Measurements from ENCODE around the gene CYP2R1.

CYP2R1 gene

GRCh38 chr11:14927146-14927545 lies 35.1 kb upstream of the CYP2R1 start:
- no peak for DNase-seq (ENCODE audit: low read depth)
- no peak for TF ChIP-seq CTCF (IDR thresholded peaks at IDR 0.05; ENCODE audit: low read depth, low read length)
- TF ChIP-seq POLR2A (IDR thresholded peaks at IDR 0.05; ENCODE audit: extremely low read depth, insufficient read length): no peak
- TF ChIP-seq MAX (IDR thresholded peaks at IDR 0.05; ENCODE audit: low read depth, low read length): no peak
- TF ChIP-seq MYC (IDR thresholded peaks at IDR 0.05; ENCODE audit: low read depth, low read length): no peak

GRCh38 chr11:14924318-14924717 lies 32.3 kb upstream of the CYP2R1 start:
- DNase-seq (ENCODE audit: low read depth): no peak

More at GRCh38 chr11:14927146-14927545, 35.1 kb upstream of the CYP2R1 start:
- no peak overlapping the region for H3K4me3 ChIP-seq (ENCODE audit: low read depth, low read length)

GRCh38 chr11:14916403-14916802 lies 24.4 kb upstream of the CYP2R1 start:
- no peak for TF ChIP-seq MYC (IDR thresholded peaks at IDR 0.05; ENCODE audit: low read depth, low read length)
- no peak for TF ChIP-seq CTCF (IDR thresholded peaks at IDR 0.05; ENCODE audit: low read depth, low read length)
- no peak for TF ChIP-seq POLR2A (IDR thresholded peaks at IDR 0.05; ENCODE audit: extremely low read depth, insufficient read length)
- no peak for TF ChIP-seq MAX (IDR thresholded peaks at IDR 0.05; ENCODE audit: low read depth, low read length)
- H3K4me3 ChIP-seq (ENCODE audit: low read depth, low read length): no peak overlapping the region
- DNase-seq (ENCODE audit: low read depth): no peak

More at GRCh38 chr11:14924318-14924717, 32.3 kb upstream of the CYP2R1 start:
- TF ChIP-seq MYC (IDR thresholded peaks at IDR 0.05; ENCODE audit: low read depth, low read length) (no peak), POLR2A (IDR thresholded peaks at IDR 0.05; ENCODE audit: extremely low read depth, insufficient read length) (no peak), MAX (IDR thresholded peaks at IDR 0.05; ENCODE audit: low read depth, low read length) (no peak), CTCF (IDR thresholded peaks at IDR 0.05; ENCODE audit: low read depth, low read length) (no peak)
- no peak overlapping the region for H3K4me3 ChIP-seq (ENCODE audit: low read depth, low read length)

GRCh38 chr11:14914536-14914935 lies 22.5 kb upstream of the CYP2R1 start:
- DNase-seq (ENCODE audit: low read depth): no peak
- TF ChIP-seq MAX (IDR thresholded peaks at IDR 0.05; ENCODE audit: low read depth, low read length) (no peak), CTCF (IDR thresholded peaks at IDR 0.05; ENCODE audit: low read depth, low read length) (no peak), MYC (IDR thresholded peaks at IDR 0.05; ENCODE audit: low read depth, low read length) (no peak), POLR2A (IDR thresholded peaks at IDR 0.05; ENCODE audit: extremely low read depth, insufficient read length) (no peak)
- H3K4me3 ChIP-seq (ENCODE audit: low read depth, low read length): no peak overlapping the region

- peak; percentile 62 for DNase-seq (ENCODE audit: low read depth)
- no peak overlapping the region for H3K4me3 ChIP-seq (ENCODE audit: low read depth, low read length)
- no peak for TF ChIP-seq MYC (IDR thresholded peaks at IDR 0.05; ENCODE audit: low read depth, low read length)
- peak; percentile 65 for TF ChIP-seq CTCF (IDR thresholded peaks at IDR 0.05; ENCODE audit: low read depth, low read length)
- no peak for TF ChIP-seq POLR2A (IDR thresholded peaks at IDR 0.05; ENCODE audit: extremely low read depth, insufficient read length)
- no peak for TF ChIP-seq MAX (IDR thresholded peaks at IDR 0.05; ENCODE audit: low read depth, low read length)
Measured at GRCh38 chr11:14908214-14908880, 16.3 kb upstream of the CYP2R1 start.
